DND-41 (cell line): ENCODE measurements around the gene SHB.
A peak's percentile ranks its signal among the peaks of the same experiment; 100 is the strongest.

Experiments
- ATAC-seq: fragments of 200-7000 bp; cut with Tn5 transposase; 3 replicates; pipeline ENCODE4 v1.9.1; 2021; ENCODE audit warnings: low read depth; ENCODE audit not compliant: insufficient read depth
- DNase-seq: peaks from one replicate; pipeline ENCODE4 v3.0.0-alpha.2; 2020
- H2AFZ ChIP-seq: 2 replicates; pipeline ENCODE4 v1.6.0; 2012; ENCODE audit warnings: low read depth, low read length
- H3K27ac ChIP-seq: 2 replicates; pipeline ENCODE4 v1.5.1; 2012; ENCODE audit warnings: low read length, inconsistent platforms
- H3K27me3 ChIP-seq: fragments of 200-600 bp; sonication (generic); 2 replicates; pipeline ENCODE4 v1.6.0; 2012; ENCODE audit warnings: low read length, mild to moderate bottlenecking, inconsistent platforms; ENCODE audit not compliant: insufficient read depth, poor library complexity
- H3K36me3 ChIP-seq: 2 replicates; pipeline ENCODE4 v1.5.1; 2012; ENCODE audit warnings: low read length, inconsistent platforms; ENCODE audit not compliant: insufficient read depth
- H3K4me1 ChIP-seq: 2 replicates; pipeline ENCODE4 v1.5.1; 2012; ENCODE audit warnings: mild to moderate bottlenecking, low read length; ENCODE audit not compliant: insufficient read depth
- H3K4me2 ChIP-seq: 2 replicates; pipeline ENCODE4 v1.6.0; 2012; ENCODE audit warnings: mild to moderate bottlenecking, moderate library complexity, low read length, inconsistent platforms; ENCODE audit not compliant: insufficient read depth
- H3K4me3 ChIP-seq, 2 experiments: fragments of 200-600 bp in 1 of 2; shearing (Covaris generic) in 1 of 2; 2 replicates each; pipeline ENCODE4 v1.5.1; 2012 to 2016; ENCODE audit warnings: inconsistent platforms in 2 of 2, low read length in 2 of 2, mild to moderate bottlenecking in 2 of 2, low read depth in 1 of 2, moderate library complexity in 1 of 2
- H3K79me2 ChIP-seq: 2 replicates; pipeline ENCODE4 v1.6.0; 2012; ENCODE audit warnings: low read length, inconsistent platforms; ENCODE audit not compliant: insufficient read depth
- H3K9ac ChIP-seq: 2 replicates; pipeline ENCODE4 v1.6.0; 2012; ENCODE audit warnings: low read depth, mild to moderate bottlenecking, inconsistent platforms, low read length, moderate library complexity
- H3K9me3 ChIP-seq: 2 replicates; pipeline ENCODE4 v1.5.1; 2012; ENCODE audit warnings: low read length, moderate library complexity, mild to moderate bottlenecking, inconsistent platforms; ENCODE audit not compliant: insufficient read depth, severe bottlenecking
- H4K20me1 ChIP-seq: 2 replicates; pipeline ENCODE4 v1.6.0; 2012; ENCODE audit warnings: low read length; ENCODE audit not compliant: insufficient read depth
- CTCF ChIP-seq: IDR thresholded peaks from 2 replicates; pipeline ENCODE4 v1.5.1; 2012; ENCODE audit warnings: borderline replicate concordance, low read length, moderate library complexity, mild to moderate bottlenecking; ENCODE audit not compliant: poor library complexity, severe bottlenecking; ENCODE audit errors: extremely low read depth
- EZH2 ChIP-seq: IDR thresholded peaks from 3 replicates; pipeline ENCODE4 v1.6.1; 2012; ENCODE audit warnings: borderline replicate concordance, low read depth, mild to moderate bottlenecking, moderate library complexity, low read length, inconsistent platforms; ENCODE audit not compliant: severe bottlenecking

Gene SHB

GRCh38 chr9:37992924-37993349 is 76.1 kb downstream of the SHB start:
- no peak overlapping the region for H3K27ac ChIP-seq

GRCh38 chr9:37990404-37991015 is 78.5 kb downstream of the SHB start:
- DNase-seq (no peak), ATAC-seq (no peak)
- no peaks in the 10 kb centered on the region for H3K36me3 ChIP-seq
- no peak overlapping the region for H3K9ac ChIP-seq
- no peak overlapping the region for H3K4me3 ChIP-seq
- no peak overlapping the region for H3K27ac ChIP-seq
- peaks cover 3% of the 10 kb centered on the region; the same call in 1 of the 2 replicates for H4K20me1 ChIP-seq
- no peak overlapping the region for H2AFZ ChIP-seq
- no peak overlapping the region for H3K4me2 ChIP-seq
- peaks cover 12% of the 10 kb centered on the region for H3K4me1 ChIP-seq
- no peaks in the 10 kb centered on the region for H3K27me3 ChIP-seq
- TF ChIP-seq EZH2 (no peak), CTCF (no peak)
- H3K79me2 ChIP-seq = no peaks in the 10 kb centered on the region
- H3K9me3 ChIP-seq = no peaks in the 10 kb centered on the region

More at GRCh38 chr9:37992924-37993349, 76.1 kb downstream of the SHB start:
- no peaks in the 10 kb centered on the region for H3K36me3 ChIP-seq
- H3K27me3 ChIP-seq = no peaks in the 10 kb centered on the region
- no peak for TF ChIP-seq EZH2
- no peak for TF ChIP-seq CTCF
- no peak overlapping the region for H3K4me3 ChIP-seq
- H4K20me1 ChIP-seq = no peaks in the 10 kb centered on the region
- ATAC-seq (peak; percentile 23; the same call in 1 of the 3 replicates), DNase-seq (peak; percentile 8)
- H3K79me2 ChIP-seq = no peaks in the 10 kb centered on the region
- no peak overlapping the region for H3K9ac ChIP-seq
- no peaks in the 10 kb centered on the region for H3K9me3 ChIP-seq
- no peak overlapping the region for H2AFZ ChIP-seq
- H3K4me1 ChIP-seq = peaks cover 12% of the 10 kb centered on the region
- no peak overlapping the region for H3K4me2 ChIP-seq

GRCh38 chr9:37989701-37990100 is 79.3 kb downstream of the SHB start:
- H3K9ac ChIP-seq = no peak overlapping the region
- H3K36me3 ChIP-seq = no peaks in the 10 kb centered on the region
- H3K4me3 ChIP-seq = no peak overlapping the region
- no peaks in the 10 kb centered on the region for H3K9me3 ChIP-seq
- DNase-seq = no peak
- H3K27ac ChIP-seq = no peak overlapping the region
- no peak overlapping the region for H2AFZ ChIP-seq
- peaks cover 8% of the 10 kb centered on the region for H3K4me1 ChIP-seq
- TF ChIP-seq EZH2 (no peak), CTCF (no peak)
- no peaks in the 10 kb centered on the region for H3K79me2 ChIP-seq
- no peaks in the 10 kb centered on the region for H3K27me3 ChIP-seq
- no peak overlapping the region for H3K4me2 ChIP-seq
- ATAC-seq = no peak
- H4K20me1 ChIP-seq = peaks cover 3% of the 10 kb centered on the region; the same call in 1 of the 2 replicates
